ENCODE data around the gene SOD3. TPM values are rescaled to one million over a fixed set of nuclear protein-coding genes. Genes with fewer than 3 reads are reported as not detected.

SOD3 gene
- total and polyA plus RNA-seq, 2 donors (not counting 1 experiment from before 2014, with no cell fraction given), result 19.6 to 34.8 TPM

DNA sequence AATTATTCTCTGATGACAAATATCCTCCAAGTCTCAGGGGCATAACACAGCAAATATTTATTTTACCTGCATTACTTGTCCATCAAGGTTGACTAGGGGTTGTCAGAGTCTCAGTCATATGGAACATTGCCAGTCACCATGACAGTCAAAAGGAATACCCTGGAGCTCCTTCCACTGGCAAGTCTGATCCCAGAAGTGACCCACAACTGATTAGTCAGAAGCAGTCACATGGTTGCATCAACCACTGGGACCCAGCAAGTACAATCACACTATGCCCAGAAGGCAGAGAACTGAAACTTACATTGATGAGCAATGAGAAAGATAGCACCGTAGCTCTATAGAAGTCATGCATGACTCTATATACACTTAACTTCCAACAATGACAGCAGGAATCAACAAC is 41.9 kb upstream of the SOD3 start:
- H3K36me3 ChIP-seq (ENCODE audit: control insufficient read depth, insufficient read depth, low read length), result no peaks in the 10 kb centered on the region
- H2AFZ ChIP-seq (ENCODE audit: low read length), result no peak overlapping the region
- H3K4me2 ChIP-seq (ENCODE audit: extremely low read depth, insufficient read depth, low read length), result no peak overlapping the region
- H3K27ac ChIP-seq (ENCODE audit: insufficient read depth, low read length), result no peak overlapping the region
- no peak for TF ChIP-seq EZH2 (IDR thresholded peaks at IDR 0.05; ENCODE audit: low read length, missing control alignments)
- TF ChIP-seq, protein P1, sequence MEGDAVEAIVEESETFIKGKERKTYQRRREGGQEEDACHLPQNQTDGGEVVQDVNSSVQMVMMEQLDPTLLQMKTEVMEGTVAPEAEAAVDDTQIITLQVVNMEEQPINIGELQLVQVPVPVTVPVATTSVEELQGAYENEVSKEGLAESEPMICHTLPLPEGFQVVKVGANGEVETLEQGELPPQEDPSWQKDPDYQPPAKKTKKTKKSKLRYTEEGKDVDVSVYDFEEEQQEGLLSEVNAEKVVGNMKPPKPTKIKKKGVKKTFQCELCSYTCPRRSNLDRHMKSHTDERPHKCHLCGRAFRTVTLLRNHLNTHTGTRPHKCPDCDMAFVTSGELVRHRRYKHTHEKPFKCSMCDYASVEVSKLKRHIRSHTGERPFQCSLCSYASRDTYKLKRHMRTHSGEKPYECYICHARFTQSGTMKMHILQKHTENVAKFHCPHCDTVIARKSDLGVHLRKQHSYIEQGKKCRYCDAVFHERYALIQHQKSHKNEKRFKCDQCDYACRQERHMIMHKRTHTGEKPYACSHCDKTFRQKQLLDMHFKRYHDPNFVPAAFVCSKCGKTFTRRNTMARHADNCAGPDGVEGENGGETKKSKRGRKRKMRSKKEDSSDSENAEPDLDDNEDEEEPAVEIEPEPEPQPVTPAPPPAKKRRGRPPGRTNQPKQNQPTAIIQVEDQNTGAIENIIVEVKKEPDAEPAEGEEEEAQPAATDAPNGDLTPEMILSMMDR (conservative IDR thresholded peaks at IDR 0.05 in 1 of 2, IDR thresholded peaks at IDR 0.05 in 1 of 2; ENCODE audit: low read depth in 1 of 2, low read length in 2 of 2), result no peak
- H3K9ac ChIP-seq (ENCODE audit: insufficient read depth, low read length), result no peak overlapping the region
- no peaks in the 10 kb centered on the region for H3K79me2 ChIP-seq (ENCODE audit: control insufficient read depth, insufficient read depth, low read length)
- no peak overlapping the region for H3K4me3 ChIP-seq (replicated peaks in 1 of 4; ENCODE audit: control extremely low read depth in 1 of 4, insufficient read depth in 1 of 4, low read depth in 3 of 4, low read length in 4 of 4)
- no peaks in the 10 kb centered on the region for H4K20me1 ChIP-seq (ENCODE audit: control insufficient read depth, extremely low read depth, insufficient read depth, low read length)
- peak in 1 of 2 donors; percentile 14 for DNase-seq (ENCODE audit: low read depth in 2 of 2)
- no peaks in the 10 kb centered on the region for H3K4me1 ChIP-seq (ENCODE audit: control insufficient read depth, extremely low read depth, insufficient read depth, low read length)
- no peaks in the 10 kb centered on the region for H3K9me3 ChIP-seq (ENCODE audit: control insufficient read depth, insufficient read depth, low read depth, low read length)
- no peaks in the 10 kb centered on the region for H3K27me3 ChIP-seq (ENCODE audit: control insufficient read depth, insufficient read depth, low read length)

- no peak overlapping the region for H3K4me3 ChIP-seq (replicated peaks in 1 of 4; ENCODE audit: control extremely low read depth in 1 of 4, insufficient read depth in 1 of 4, low read depth in 3 of 4, low read length in 4 of 4)
- H3K9ac ChIP-seq (ENCODE audit: insufficient read depth, low read length), result no peak overlapping the region
- H3K9me3 ChIP-seq (ENCODE audit: control insufficient read depth, insufficient read depth, low read depth, low read length), result no peaks in the 10 kb centered on the region
- H3K27me3 ChIP-seq (ENCODE audit: control insufficient read depth, insufficient read depth, low read length), result no peaks in the 10 kb centered on the region
- no peaks in the 10 kb centered on the region for H3K4me1 ChIP-seq (ENCODE audit: control insufficient read depth, extremely low read depth, insufficient read depth, low read length)
- no peaks in the 10 kb centered on the region for H3K79me2 ChIP-seq (ENCODE audit: control insufficient read depth, insufficient read depth, low read length)
- no peak overlapping the region for H3K4me2 ChIP-seq (ENCODE audit: extremely low read depth, insufficient read depth, low read length)
- DNase-seq (ENCODE audit: low read depth in 2 of 2), result no peak
- H4K20me1 ChIP-seq (ENCODE audit: control insufficient read depth, extremely low read depth, insufficient read depth, low read length), result no peaks in the 10 kb centered on the region
- TF ChIP-seq, protein P1 (conservative IDR thresholded peaks at IDR 0.05 in 1 of 2, IDR thresholded peaks at IDR 0.05 in 1 of 2; ENCODE audit: low read depth in 1 of 2, low read length in 2 of 2), result no peak
- TF ChIP-seq EZH2 (IDR thresholded peaks at IDR 0.05; ENCODE audit: low read length, missing control alignments), result no peak
- H3K27ac ChIP-seq (ENCODE audit: insufficient read depth, low read length), result no peak overlapping the region
- H2AFZ ChIP-seq (ENCODE audit: low read length), result no peak overlapping the region
- H3K36me3 ChIP-seq (ENCODE audit: control insufficient read depth, insufficient read depth, low read length), result no peaks in the 10 kb centered on the region
Measured at GRCh38 chr4:24754571-24754970, 40.8 kb upstream of the SOD3 start.

GRCh38 chr4:24763631-24764297 is 31.6 kb upstream of the SOD3 start:
- Histone ChIP-seq H3K9ac (ENCODE audit: insufficient read depth, low read length) (no peak overlapping the region), H3K36me3 (ENCODE audit: control insufficient read depth, insufficient read depth, low read length) (no peaks in the 10 kb centered on the region), H3K4me3 (replicated peaks in 1 of 4; ENCODE audit: control extremely low read depth in 1 of 4, insufficient read depth in 1 of 4, low read depth in 3 of 4, low read length in 4 of 4) (no peak overlapping the region), H3K9me3 (ENCODE audit: control insufficient read depth, insufficient read depth, low read depth, low read length) (no peaks in the 10 kb centered on the region), H3K4me2 (ENCODE audit: extremely low read depth, insufficient read depth, low read length) (peak overlapping the region; percentile 54), H2AFZ (ENCODE audit: low read length) (peak overlapping the region; percentile 24), H4K20me1 (ENCODE audit: control insufficient read depth, extremely low read depth, insufficient read depth, low read length) (no peaks in the 10 kb centered on the region), H3K27me3 (ENCODE audit: control insufficient read depth, insufficient read depth, low read length) (no peaks in the 10 kb centered on the region), H3K79me2 (ENCODE audit: control insufficient read depth, insufficient read depth, low read length) (no peaks in the 10 kb centered on the region), H3K27ac (ENCODE audit: insufficient read depth, low read length) (peak overlapping the region; percentile 24), H3K4me1 (ENCODE audit: control insufficient read depth, extremely low read depth, insufficient read depth, low read length) (peaks cover 11% of the 10 kb centered on the region)
- DNase-seq (ENCODE audit: low read depth in 2 of 2), result peak; percentile 42 to 90
- no peak for TF ChIP-seq EZH2 (IDR thresholded peaks at IDR 0.05; ENCODE audit: low read length, missing control alignments)
- TF ChIP-seq, protein P1 (conservative IDR thresholded peaks at IDR 0.05 in 1 of 2, IDR thresholded peaks at IDR 0.05 in 1 of 2; ENCODE audit: low read depth in 1 of 2, low read length in 2 of 2), result no peak
